GM08714 (cell line): ENCODE measurements around the gene PGAM2.

ENCODE experiments used
- H3K4me3 ChIP-seq: fragments of 200-500 bp; sonication (Bioruptor generic); 2 replicates; pipeline ENCODE4 v1.5.1; 2014; ENCODE audit warnings: mild to moderate bottlenecking, low read length, inconsistent platforms
- ZNF274 ChIP-seq: IDR thresholded peaks from 2 replicates; pipeline ENCODE4 v1.6.1; 2012; ENCODE audit warnings: mild to moderate bottlenecking, low read depth, low read length

Gene PGAM2

GRCh38 chr7:44060948-44061644 lies 4.3 kb downstream of the PGAM2 start:
- no peak for TF ChIP-seq ZNF274
- H3K4me3 ChIP-seq = no peak overlapping the region

- no peak for TF ChIP-seq ZNF274
- no peak overlapping the region for H3K4me3 ChIP-seq
These were observed 5.0 kb downstream of the PGAM2 start for GRCh38 chr7:44060091-44060947.

- H3K4me3 ChIP-seq = no peak overlapping the region
- no peak for TF ChIP-seq ZNF274
These were observed 5.9 kb downstream of the PGAM2 start for GRCh38 chr7:44059219-44060090.

- TF ChIP-seq ZNF274 = no peak
- H3K4me3 ChIP-seq = no peak overlapping the region
These were observed 6.6 kb downstream of the PGAM2 start for GRCh38 chr7:44058759-44059218.

GRCh38 chr7:44057849-44058758 lies 7.3 kb downstream of the PGAM2 start:
- H3K4me3 ChIP-seq = no peak overlapping the region
- TF ChIP-seq ZNF274 = no peak

GRCh38 chr7:44057181-44057848 lies 8.1 kb downstream of the PGAM2 start:
- TF ChIP-seq ZNF274 = no peak
- no peak overlapping the region for H3K4me3 ChIP-seq

GRCh38 chr7:44056681-44057080 lies 8.7 kb downstream of the PGAM2 start:
- no peak overlapping the region for H3K4me3 ChIP-seq
- TF ChIP-seq ZNF274 = no peak

GRCh38 chr7:44052771-44053365 lies 12.5 kb downstream of the PGAM2 start:
- H3K4me3 ChIP-seq = no peak overlapping the region
- TF ChIP-seq ZNF274 = no peak

- H3K4me3 ChIP-seq = no peak overlapping the region
- no peak for TF ChIP-seq ZNF274
These were observed 13.7 kb downstream of the PGAM2 start for GRCh38 chr7:44051611-44052220.

- no peak for TF ChIP-seq ZNF274
- H3K4me3 ChIP-seq = no peak overlapping the region
These were observed 14.3 kb downstream of the PGAM2 start for GRCh38 chr7:44050915-44051560.

- no peak overlapping the region for H3K4me3 ChIP-seq
- TF ChIP-seq ZNF274 = no peak
These were observed 15.0 kb downstream of the PGAM2 start for GRCh38 chr7:44050121-44050914.
